HepG2 (cell line): ENCODE data around the gene PDP2. TPM values are rescaled to one million over a fixed set of nuclear protein-coding genes. Genes with fewer than 3 reads are reported as not detected.

ENCODE experiments used
- CENPT ChIP-seq: sonication (generic); formaldehyde crosslinking; IDR thresholded peaks from 2 replicates; pipeline ENCODE4 v1.8.0; 2022; ENCODE audit warnings: low read depth, mild to moderate bottlenecking, moderate library complexity, missing genetic modification reagents
- FIP1L1 ChIP-seq: fragments of 200-400 bp; formaldehyde crosslinking; IDR thresholded peaks from 2 replicates; pipeline ENCODE4 v1.6.1; 2018; ENCODE audit warnings: low read depth, mild to moderate bottlenecking, low read length, moderate library complexity, borderline replicate concordance; ENCODE audit not compliant: insufficient read depth
- FOXK2 ChIP-seq: fragments of 450-650 bp; IDR thresholded peaks from 2 replicates; pipeline ENCODE4 v1.6.1; 2016
- FOXO1 ChIP-seq: sonication (generic); formaldehyde crosslinking; IDR thresholded peaks from 2 replicates; pipeline ENCODE4 v1.4.0; 2020; ENCODE audit warnings: missing genetic modification reagents
- KDM5A ChIP-seq: fragments of 200-600 bp; sonication (generic); IDR thresholded peaks from 2 replicates; pipeline ENCODE4 v1.7.0; 2018; ENCODE audit warnings: antibody characterized with exemption, mild to moderate bottlenecking, low read length, borderline replicate concordance
- LCORL ChIP-seq, 2 experiments: fragments of 450-650 bp in 1 of 2; sonication (generic) in 1 of 2; formaldehyde crosslinking in 1 of 2; IDR thresholded peaks; 2 replicates each; pipeline versions ENCODE4 v1.5.0 to v1.6.1; 2017 to 2020; ENCODE audit warnings: antibody characterized with exemption in 1 of 2, missing genetic modification reagents in 1 of 2
- MAFF ChIP-seq: IDR thresholded peaks from 2 replicates; pipeline ENCODE4 v1.6.1; 2011; ENCODE audit warnings: low read depth, low read length, improper control_type of control experiment
- MEF2D ChIP-seq: sonication (generic); formaldehyde crosslinking; IDR thresholded peaks from 2 replicates; pipeline ENCODE4 v1.5.1; 2020; ENCODE audit warnings: mild to moderate bottlenecking, missing genetic modification reagents
- MLXIP ChIP-seq: sonication (generic); formaldehyde crosslinking; IDR thresholded peaks from 2 replicates; pipeline ENCODE4 v1.9.0; 2021; ENCODE audit warnings: missing genetic modification reagents, borderline replicate concordance
- PCBP1 ChIP-seq: fragments of 200-400 bp; formaldehyde crosslinking; IDR thresholded peaks from 2 replicates; pipeline ENCODE4 v1.6.1; 2017; ENCODE audit warnings: mild to moderate bottlenecking, low read depth, low read length, borderline replicate concordance
- PLSCR1 ChIP-seq: sonication (generic); formaldehyde crosslinking; IDR thresholded peaks from 2 replicates; pipeline ENCODE4 v1.5.0; 2020; ENCODE audit warnings: missing genetic modification reagents, mild to moderate bottlenecking, borderline replicate concordance
- PRDM4 ChIP-seq: sonication (generic); formaldehyde crosslinking; IDR thresholded peaks from 2 replicates; pipeline ENCODE4 v1.9.0; 2021; ENCODE audit warnings: missing genetic modification reagents, borderline replicate concordance
- SP1 ChIP-seq, 2 experiments: fragments of 450-650 bp in 1 of 2; sonication (generic) in 1 of 2; formaldehyde crosslinking in 1 of 2; IDR thresholded peaks; 2 replicates each; pipeline versions ENCODE4 v1.4.0 to v1.6.1; 2016 to 2020; ENCODE audit warnings: missing genetic modification reagents in 1 of 2
- TGIF2 ChIP-seq: IDR thresholded peaks from 2 replicates; pipeline ENCODE4 v1.6.1; 2016; ENCODE audit warnings: control low read depth, missing compliant biosample characterization
- ZNF253 ChIP-seq: sonication (generic); formaldehyde crosslinking; IDR thresholded peaks from 2 replicates; pipeline ENCODE4 v1.8.0; 2022; ENCODE audit warnings: mild to moderate bottlenecking, missing genetic modification reagents, borderline replicate concordance
- ZNF264 ChIP-seq: sonication (generic); formaldehyde crosslinking; IDR thresholded peaks from 2 replicates; pipeline ENCODE4 v1.4.0; 2020; ENCODE audit warnings: missing genetic modification reagents
- ZNF362 ChIP-seq: sonication (generic); formaldehyde crosslinking; IDR thresholded peaks from 2 replicates; pipeline ENCODE4 v1.4.0; 2020; ENCODE audit warnings: missing genetic modification reagents, mild to moderate bottlenecking, borderline replicate concordance
- ZNF383 ChIP-seq: sonication (generic); formaldehyde crosslinking; IDR thresholded peaks from 2 replicates; pipeline ENCODE4 v1.4.0; 2020; ENCODE audit warnings: missing genetic modification reagents, mild to moderate bottlenecking, borderline replicate concordance
- ZNF605 ChIP-seq: sonication (generic); formaldehyde crosslinking; IDR thresholded peaks from 2 replicates; pipeline ENCODE4 v1.8.0; 2022; ENCODE audit warnings: mild to moderate bottlenecking, missing genetic modification reagents
- ZNF724P ChIP-seq: sonication (generic); formaldehyde crosslinking; IDR thresholded peaks from 2 replicates; pipeline ENCODE4 v1.8.0; 2022; ENCODE audit warnings: missing genetic modification reagents, borderline replicate concordance
- polyA plus RNA-seq, 8 experiments: library from polyadenylated mRNA; depleted of rRNA in 3 of 8; stranded (reverse) in 7 of 8; unstranded in 1 of 8; fragments of >200 nt; fragmentation: Illumina TruSeq in 4 of 8; extraction: Trizol in 4 of 8; gene quantifications; 2 replicates each; pipeline versions ENCODE4 v1.2.1 to v1.2.3, GENCODE V29; 2011 to 2016; ENCODE audit warnings: low read depth in 4 of 8, missing spikeins in 1 of 8, mixed read lengths in 1 of 8; ENCODE audit not compliant: insufficient read depth in 1 of 8
- total RNA-seq, 5 experiments: library from RNA; depleted of rRNA; stranded (reverse); fragments of >200 nt; fragmentation: Illumina TruSeq; extraction: Trizol; gene quantifications; 2 replicates each; pipeline ENCODE4 v1.2.3, GENCODE V29; 2016; ENCODE audit warnings: low read depth in 1 of 5

PDP2 gene
- total and polyA plus RNA-seq, 2 of the 13 experiments (the other 11 are each of a cell fraction or from before 2014, with no cell fraction given) = 12.8 to 15.8 TPM

GRCh38 chr16:66881014-66881417, 701 bp downstream of the PDP2 start (continued):
- TF ChIP-seq MLXIP = no peak
- TF ChIP-seq ZNF253 (CRISPR knock-in tag) = no peak
- TF ChIP-seq PRDM4 (CRISPR knock-in tag) = no peak
- no peak for TF ChIP-seq CENPT (CRISPR knock-in tag)
- TF ChIP-seq ZNF605 = no peak
- TF ChIP-seq FOXK2 = no peak
- TF ChIP-seq ZNF724P (CRISPR knock-in tag) = no peak
- no peak for TF ChIP-seq PLSCR1 (CRISPR knock-in tag)
- TF ChIP-seq TGIF2 = no peak
- no peak for TF ChIP-seq FIP1L1
- TF ChIP-seq KDM5A = 0 out of 2 replicates have a peak, but pooled peaks have one; percentile 12
- no peak; the same call in 1 of the 2 replicates for TF ChIP-seq MEF2D
- no peak for TF ChIP-seq FOXO1 (CRISPR knock-in tag)
- TF ChIP-seq SP1 (IDR thresholded peaks at IDR 0.05) = no peak
- TF ChIP-seq SP1 (CRISPR knock-in tag; IDR thresholded peaks at IDR 0.05) = no peak
- no peak for TF ChIP-seq MAFF
- no peak for TF ChIP-seq PCBP1
- TF ChIP-seq LCORL (IDR thresholded peaks at IDR 0.05) = no peak
- TF ChIP-seq LCORL (CRISPR knock-in tag; IDR thresholded peaks at IDR 0.05) = no peak
- TF ChIP-seq ZNF383 (CRISPR knock-in tag) = no peak
- peak; percentile 4; the same call in 1 of the 2 replicates for TF ChIP-seq ZNF362 (CRISPR knock-in tag)
- TF ChIP-seq ZNF264 (CRISPR knock-in tag) = no peak
